ENCODE data around the gene SYTL5. TPM values are rescaled to one million over a fixed set of nuclear protein-coding genes. Genes with fewer than 3 reads are reported as not detected.

SYTL5 gene
- total RNA-seq, 5 donors from 2014 or later (not counting 1 experiment from before 2014, with no cell fraction given): 0.06 TPM; not detected in 4

DNA sequence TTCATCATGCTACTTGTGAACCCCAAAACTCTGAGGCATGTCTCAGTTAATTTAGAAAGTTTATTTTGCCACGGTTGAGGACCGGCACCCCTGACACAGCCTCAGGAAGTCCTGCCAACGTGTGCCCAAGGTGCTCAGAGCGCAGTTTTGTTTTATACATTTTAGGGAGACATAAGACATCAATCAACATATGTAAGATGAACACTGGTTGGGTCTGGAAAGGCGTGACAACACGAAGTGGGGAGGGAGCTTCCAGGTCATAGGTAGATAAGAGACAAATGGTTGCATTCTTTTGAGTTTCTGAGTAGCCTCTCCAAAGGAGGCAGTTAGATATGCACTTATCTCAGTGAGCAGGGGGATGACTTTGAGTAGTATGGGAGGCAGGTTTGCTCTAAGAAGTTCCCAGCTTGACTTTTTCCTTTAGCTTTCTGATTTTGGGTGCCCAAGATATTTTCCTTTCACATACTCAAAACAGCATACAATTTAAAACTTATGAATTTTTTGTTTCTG lies 98.9 kb downstream of the SYTL5 start:
- no peak for ATAC-seq (replicated peaks in 1 of 4)
- CTCF ChIA-PET: no interaction called here
- no peak overlapping the region for H3K27ac Mint-ChIP-seq

DNA sequence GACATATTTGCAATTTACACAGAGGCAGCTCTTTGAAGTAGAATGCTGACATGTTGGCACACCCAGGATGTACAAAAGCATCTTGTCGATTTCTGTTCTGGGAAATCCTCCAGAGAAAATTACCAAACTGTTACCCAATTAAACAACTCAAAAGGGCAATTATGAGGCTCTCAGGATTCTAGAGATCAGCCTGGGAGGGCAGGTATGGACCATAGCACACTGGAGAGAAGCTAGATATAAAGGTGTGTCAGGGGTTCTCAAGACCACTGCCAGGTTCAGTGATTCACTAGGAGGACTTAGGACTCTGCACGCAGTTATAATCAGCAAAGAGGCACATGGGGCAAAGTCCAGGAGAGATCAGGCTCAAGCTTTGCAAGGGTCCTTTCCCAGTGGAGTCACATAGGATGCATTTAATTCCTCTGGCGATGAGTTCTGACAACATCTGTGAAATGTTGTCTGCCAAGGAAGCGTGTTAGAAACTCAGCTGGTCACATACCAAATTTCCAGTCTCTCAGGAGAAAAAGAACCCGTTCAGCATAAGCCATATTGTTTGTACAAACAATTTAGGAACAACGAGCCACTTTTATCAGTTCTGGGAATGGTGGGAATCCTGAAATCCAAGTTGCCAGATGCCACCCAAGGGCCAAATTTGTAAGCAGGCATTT lies 100.8 kb downstream of the SYTL5 start:
- no peak for DNase-seq
- H3K27ac Mint-ChIP-seq: no peak overlapping the region
- no peak for ATAC-seq (replicated peaks in 1 of 4)
- H3K36me3 Mint-ChIP-seq: no peaks in the 10 kb centered on the region
- peaks cover 0 to 2% (median 0%) of the 10 kb centered on the region in 3 donors for H3K4me1 Mint-ChIP-seq
- no peaks in the 10 kb centered on the region for H3K9me3 ChIP-seq
- no CpG with 5 or more reads among the region's 6 CpGs for WGBS (ENCODE audit: insufficient coverage)
- H3K4me1 ChIP-seq (ENCODE audit: control insufficient read depth in 1 of 2, extremely low read depth in 1 of 2, insufficient read depth in 2 of 2, low read length in 2 of 2): no peaks in the 10 kb centered on the region
- no peak overlapping the region for H3K27ac ChIP-seq (ENCODE audit: low read length)
- H3K4me3 ChIP-seq (ENCODE audit: control insufficient read depth in 1 of 2, extremely low read depth in 1 of 2, low read length in 1 of 2): no peak overlapping the region
- H3K4me3 Mint-ChIP-seq: no peak overlapping the region
- H3K9me3 Mint-ChIP-seq: no peaks in the 10 kb centered on the region
- H3K27me3 ChIP-seq (replicated peaks in 1 of 2; ENCODE audit: control insufficient read depth in 2 of 2, extremely low read depth in 1 of 2, insufficient read depth in 2 of 2, low read length in 1 of 2): no peaks in the 10 kb centered on the region
- ChIA-PET CTCF (no interaction called here), POLR2A (no interaction called here)
- H3K36me3 ChIP-seq (ENCODE audit: control insufficient read depth in 2 of 2, extremely low read depth in 1 of 2, insufficient read depth in 1 of 2, low read length in 1 of 2): no peaks in the 10 kb centered on the region
- peaks cover 0 to 27% of the 10 kb centered on the region in 2 donors for H3K27me3 Mint-ChIP-seq

More for the DNA sequence above, 98.9 kb downstream of the SYTL5 start:
- Mint-ChIP-seq H3K4me1 (peaks cover 0 to 2% (median 0%) of the 10 kb centered on the region in 3 donors), H3K4me3 (no peak overlapping the region), H3K9me3 (peaks cover 0 to 4% (median 0%) of the 10 kb centered on the region in 3 donors), H3K36me3 (no peaks in the 10 kb centered on the region), H3K27me3 (peaks cover 0 to 27% of the 10 kb centered on the region in 2 donors)
- Histone ChIP-seq H3K36me3 (ENCODE audit: control insufficient read depth in 2 of 2, extremely low read depth in 1 of 2, insufficient read depth in 1 of 2, low read length in 1 of 2) (no peaks in the 10 kb centered on the region), H3K9me3 (no peaks in the 10 kb centered on the region), H3K4me1 (ENCODE audit: control insufficient read depth in 1 of 2, extremely low read depth in 1 of 2, insufficient read depth in 2 of 2, low read length in 2 of 2) (no peaks in the 10 kb centered on the region), H3K27ac (ENCODE audit: low read length) (no peak overlapping the region), H3K4me3 (ENCODE audit: control insufficient read depth in 1 of 2, extremely low read depth in 1 of 2, low read length in 1 of 2) (no peak overlapping the region), H3K27me3 (replicated peaks in 1 of 2; ENCODE audit: control insufficient read depth in 2 of 2, extremely low read depth in 1 of 2, insufficient read depth in 2 of 2, low read length in 1 of 2) (no peaks in the 10 kb centered on the region)
- DNase-seq: no peak
- POLR2A ChIA-PET: no interaction called here
- no CpG with 5 or more reads among the region's 6 CpGs for WGBS (ENCODE audit: insufficient coverage)

- CTCF ChIA-PET: no interaction called here
- Histone ChIP-seq H3K4me1 (ENCODE audit: control insufficient read depth in 1 of 2, extremely low read depth in 1 of 2, insufficient read depth in 2 of 2, low read length in 2 of 2) (no peaks in the 10 kb centered on the region), H3K27me3 (replicated peaks in 1 of 2; ENCODE audit: control insufficient read depth in 2 of 2, extremely low read depth in 1 of 2, insufficient read depth in 2 of 2, low read length in 1 of 2) (no peaks in the 10 kb centered on the region), H3K27ac (ENCODE audit: low read length) (no peak overlapping the region), H3K36me3 (ENCODE audit: control insufficient read depth in 2 of 2, extremely low read depth in 1 of 2, insufficient read depth in 1 of 2, low read length in 1 of 2) (no peaks in the 10 kb centered on the region), H3K4me3 (ENCODE audit: control insufficient read depth in 1 of 2, extremely low read depth in 1 of 2, low read length in 1 of 2) (no peak overlapping the region), H3K9me3 (no peaks in the 10 kb centered on the region)
- DNase-seq (no peak), ATAC-seq (replicated peaks in 1 of 4) (no peak)
- peaks cover 0 to 16% of the 10 kb centered on the region in 2 donors for H3K27me3 Mint-ChIP-seq
- no peaks in the 10 kb centered on the region for H3K9me3 Mint-ChIP-seq
- no peak overlapping the region for H3K4me3 Mint-ChIP-seq
- no peaks in the 10 kb centered on the region for H3K4me1 Mint-ChIP-seq
- POLR2A ChIA-PET: no interaction called here
- no peak overlapping the region for H3K27ac Mint-ChIP-seq
- H3K36me3 Mint-ChIP-seq: no peaks in the 10 kb centered on the region
- WGBS (ENCODE audit: insufficient coverage): no CpG with 5 or more reads among the region's 6 CpGs
Measured at GRCh38 chrX:38108364-38108763, 102.0 kb downstream of the SYTL5 start.

GRCh38 chrX:38109042-38109898 lies 102.9 kb downstream of the SYTL5 start:
- H3K27me3 ChIP-seq (replicated peaks in 1 of 2; ENCODE audit: control insufficient read depth in 2 of 2, extremely low read depth in 1 of 2, insufficient read depth in 2 of 2, low read length in 1 of 2): no peaks in the 10 kb centered on the region
- Mint-ChIP-seq H3K27ac (no peak overlapping the region), H3K9me3 (no peaks in the 10 kb centered on the region), H3K27me3 (peaks cover 0 to 20% of the 10 kb centered on the region in 2 donors), H3K36me3 (no peaks in the 10 kb centered on the region), H3K4me3 (no peak overlapping the region), H3K4me1 (no peaks in the 10 kb centered on the region)
- H3K36me3 ChIP-seq (ENCODE audit: control insufficient read depth in 2 of 2, extremely low read depth in 1 of 2, insufficient read depth in 1 of 2, low read length in 1 of 2): no peaks in the 10 kb centered on the region
- ChIA-PET POLR2A (no interaction called here), CTCF (no interaction called here)
- no peak overlapping the region for H3K27ac ChIP-seq (ENCODE audit: low read length)
- no peak overlapping the region for H3K4me3 ChIP-seq (ENCODE audit: control insufficient read depth in 1 of 2, extremely low read depth in 1 of 2, low read length in 1 of 2)
- DNase-seq: no peak
- H3K4me1 ChIP-seq (ENCODE audit: control insufficient read depth in 1 of 2, extremely low read depth in 1 of 2, insufficient read depth in 2 of 2, low read length in 2 of 2): no peaks in the 10 kb centered on the region
- H3K9me3 ChIP-seq: no peaks in the 10 kb centered on the region
- no peak for ATAC-seq (replicated peaks in 1 of 4)
- no CpG with 5 or more reads among the region's 4 CpGs for WGBS (ENCODE audit: insufficient coverage)

DNA sequence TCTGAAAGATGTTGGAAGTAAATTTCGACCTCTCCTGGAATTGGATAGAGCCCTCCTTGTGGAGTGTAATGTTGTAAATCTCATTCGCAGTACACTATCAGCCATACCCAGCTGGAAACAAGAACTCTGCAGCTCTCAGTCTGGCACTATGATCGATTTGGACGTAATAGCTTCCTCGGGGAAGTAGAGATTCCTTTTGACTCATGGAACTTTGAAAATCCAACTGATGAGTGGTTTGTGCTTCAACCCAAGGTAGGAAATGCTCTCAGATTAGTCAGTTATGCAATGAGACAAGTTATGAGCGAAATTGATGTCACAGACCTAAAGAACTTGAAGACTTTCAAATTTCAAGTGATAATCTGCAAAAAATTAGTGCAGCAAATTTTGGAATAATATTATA lies 103.9 kb downstream of the SYTL5 start:
- H3K27me3 ChIP-seq (replicated peaks in 1 of 2; ENCODE audit: control insufficient read depth in 2 of 2, extremely low read depth in 1 of 2, insufficient read depth in 2 of 2, low read length in 1 of 2): no peaks in the 10 kb centered on the region
- Mint-ChIP-seq H3K27me3 (peaks cover 0 to 17% of the 10 kb centered on the region in 2 donors), H3K27ac (no peak overlapping the region)

GRCh38 chrX:38111196-38111595 lies 104.8 kb downstream of the SYTL5 start:
- Histone ChIP-seq H3K36me3 (ENCODE audit: control insufficient read depth in 2 of 2, extremely low read depth in 1 of 2, insufficient read depth in 1 of 2, low read length in 1 of 2) (no peaks in the 10 kb centered on the region), H3K4me1 (ENCODE audit: control insufficient read depth in 1 of 2, extremely low read depth in 1 of 2, insufficient read depth in 2 of 2, low read length in 2 of 2) (no peaks in the 10 kb centered on the region), H3K27ac (ENCODE audit: low read length) (no peak overlapping the region), H3K4me3 (ENCODE audit: control insufficient read depth in 1 of 2, extremely low read depth in 1 of 2, low read length in 1 of 2) (no peak overlapping the region), H3K27me3 (replicated peaks in 1 of 2; ENCODE audit: control insufficient read depth in 2 of 2, extremely low read depth in 1 of 2, insufficient read depth in 2 of 2, low read length in 1 of 2) (no peaks in the 10 kb centered on the region), H3K9me3 (no peaks in the 10 kb centered on the region)
- no CpG with 5 or more reads among the region's 5 CpGs for WGBS (ENCODE audit: insufficient coverage)
- Mint-ChIP-seq H3K4me1 (no peaks in the 10 kb centered on the region), H3K27me3 (peaks cover 0 to 10% of the 10 kb centered on the region in 2 donors), H3K4me3 (no peak overlapping the region), H3K27ac (no peak overlapping the region), H3K36me3 (no peaks in the 10 kb centered on the region), H3K9me3 (no peaks in the 10 kb centered on the region)
- POLR2A ChIA-PET: no interaction called here
- no peak for DNase-seq
- CTCF ChIA-PET: no interaction called here
- ATAC-seq (replicated peaks in 1 of 4): no peak

More for the DNA sequence above, 103.9 kb downstream of the SYTL5 start:
- ATAC-seq (replicated peaks in 1 of 4) (no peak), DNase-seq (no peak)
- H3K4me1 ChIP-seq (ENCODE audit: control insufficient read depth in 1 of 2, extremely low read depth in 1 of 2, insufficient read depth in 2 of 2, low read length in 2 of 2): no peaks in the 10 kb centered on the region
- Mint-ChIP-seq H3K36me3 (no peaks in the 10 kb centered on the region), H3K4me1 (no peaks in the 10 kb centered on the region), H3K9me3 (no peaks in the 10 kb centered on the region), H3K4me3 (no peak overlapping the region)
- no peaks in the 10 kb centered on the region for H3K9me3 ChIP-seq
- H3K27ac ChIP-seq (ENCODE audit: low read length): no peak overlapping the region
- ChIA-PET POLR2A (no interaction called here), CTCF (no interaction called here)
- no peak overlapping the region for H3K4me3 ChIP-seq (ENCODE audit: control insufficient read depth in 1 of 2, extremely low read depth in 1 of 2, low read length in 1 of 2)
- no peaks in the 10 kb centered on the region for H3K36me3 ChIP-seq (ENCODE audit: control insufficient read depth in 2 of 2, extremely low read depth in 1 of 2, insufficient read depth in 1 of 2, low read length in 1 of 2)
- WGBS (ENCODE audit: insufficient coverage): no CpG with 5 or more reads among the region's 6 CpGs
